A549 (cell line): ENCODE results near the gene SERPINE1. TPM values are rescaled to one million over a fixed set of nuclear protein-coding genes. Genes with fewer than 3 reads are reported as not detected.

Experiments
- ATAC-seq, 2 experiments: fragments of 200-7000 bp in 1 of 2; fragments of >200 bp in 1 of 2; cut with Nextera tagmentation in 1 of 2; cut with Tn5 transposase in 1 of 2; 3 replicates each; pipeline versions ENCODE4 v1.8.0 to v1.9.1; 2018 to 2020; ENCODE audit warnings: mild to moderate bottlenecking in 1 of 2, moderate library complexity in 1 of 2
- CTCF ChIA-PET: fragments of 300-600 bp; sonication (Branson Sonifier 250); formaldehyde crosslinking; extraction: SDS; loops from one replicate; lab custom pipeline; 2021; ENCODE audit warnings: antibody characterized with exemption, inconsistent platforms; lab: Yijun Ruan, JAX
- POLR2A ChIA-PET: fragments of 350-600 bp; formaldehyde crosslinking; extraction: SDS; loops from one replicate; lab custom pipeline; 2021; ENCODE audit warnings: antibody characterized with exemption, inconsistent platforms; lab: Yijun Ruan, JAX
- DNase-seq, 2 experiments: peaks; one replicate each; pipeline versions ENCODE4 v3.0.0 to v3.0.0-alpha.2; 2011 to 2016; ENCODE audit warnings: low read depth in 1 of 2, low spot score in 1 of 2
- FAIRE-seq: peaks from 2 replicates; lab custom pipeline; 2011; peaks lifted over from hg19 to GRCh38; lab: Jason Lieb, UNC
- H3K27ac ChIP-seq, 2 experiments: fragments of >200 bp; sonication (Bioruptor Twin); formaldehyde crosslinking; 3 replicates each; pipeline ENCODE4 v1.5.1; 2016 to 2017
- H3K4me1 ChIP-seq: fragments of >200 bp; sonication (Bioruptor Twin); formaldehyde crosslinking; 3 replicates; pipeline ENCODE4 v1.6.1; 2016
- H3K4me2 ChIP-seq: fragments of >200 bp; sonication (Bioruptor Twin); formaldehyde crosslinking; 3 replicates; pipeline ENCODE4 v1.6.1; 2016
- H3K4me3 ChIP-seq: fragments of >200 bp; sonication (Bioruptor Twin); formaldehyde crosslinking; 3 replicates; pipeline ENCODE4 v1.5.1; 2016
- H3K9me3 ChIP-seq: fragments of >200 bp; sonication (Bioruptor Twin); formaldehyde crosslinking; 3 replicates; pipeline ENCODE4 v1.6.1; 2016
- CBX2 ChIP-seq: fragments of 200-600 bp; sonication (generic); IDR thresholded peaks from 2 replicates; pipeline ENCODE4 v1.6.1; 2016; ENCODE audit warnings: low read depth, mild to moderate bottlenecking, borderline replicate concordance
- CEBPB ChIP-seq, 2 experiments: fragments of >200 bp in 1 of 2; sonication (Bioruptor Twin) in 1 of 2; formaldehyde crosslinking in 1 of 2; IDR thresholded peaks; 2 replicates each; pipeline ENCODE4 v1.6.1; 2012 to 2016
- CHD4 ChIP-seq: fragments of 200-600 bp; sonication (generic); IDR thresholded peaks from 2 replicates; pipeline ENCODE4 v1.6.1; 2016; ENCODE audit warnings: antibody characterized with exemption, mild to moderate bottlenecking, borderline replicate concordance
- E2F6 ChIP-seq: IDR thresholded peaks from 2 replicates; pipeline ENCODE4 v1.6.1; 2012; ENCODE audit warnings: low read depth, borderline replicate concordance
- EHF ChIP-seq: fragments of 250-450 bp; sonication (Bioruptor Pico); IDR thresholded peaks from 2 replicates; pipeline ENCODE4 v1.5.0; 2020; ENCODE audit warnings: mild to moderate bottlenecking
- ELK1 ChIP-seq: fragments of 150-350 bp; IDR thresholded peaks from 2 replicates; pipeline ENCODE4 v1.6.1; 2014; ENCODE audit warnings: low read depth, mild to moderate bottlenecking, low read length
- FOSL2 ChIP-seq, 2 experiments: fragments of 450-650 bp in 1 of 2; fragments of >200 bp in 1 of 2; sonication (Bioruptor Twin) in 1 of 2; formaldehyde crosslinking; IDR thresholded peaks; 2 replicates each; pipeline versions ENCODE4 v1.5.0 to v1.6.1; 2016 to 2020; ENCODE audit warnings: mild to moderate bottlenecking in 1 of 2, moderate library complexity in 1 of 2
- HDAC2 ChIP-seq: fragments of 200-600 bp; sonication (generic); IDR thresholded peaks from 2 replicates; pipeline ENCODE4 v1.6.1; 2016
- HMGXB4 ChIP-seq: fragments of 250-450 bp; sonication (Bioruptor Pico); IDR thresholded peaks from 2 replicates; pipeline ENCODE4 v1.5.0; 2021; ENCODE audit warnings: mild to moderate bottlenecking, moderate library complexity, borderline replicate concordance
- HOXA7 ChIP-seq: fragments of 250-450 bp; sonication (Bioruptor Pico); IDR thresholded peaks from 2 replicates; pipeline ENCODE4 v1.5.0; 2020; ENCODE audit warnings: mild to moderate bottlenecking, moderate library complexity
- JUNB ChIP-seq: fragments of >200 bp; sonication (Bioruptor Twin); formaldehyde crosslinking; IDR thresholded peaks from 2 replicates; pipeline ENCODE4 v1.6.1; 2016
- KDM1A ChIP-seq: fragments of 200-600 bp; sonication (generic); IDR thresholded peaks from 2 replicates; pipeline ENCODE4 v1.6.1; 2016; ENCODE audit warnings: low read depth, mild to moderate bottlenecking
- MAFK ChIP-seq: fragments of 450-650 bp; IDR thresholded peaks from 2 replicates; pipeline ENCODE4 v1.6.1; 2014; ENCODE audit not compliant: partially characterized antibody
- MAX ChIP-seq: IDR thresholded peaks from 2 replicates; pipeline ENCODE4 v1.6.1; 2012
- MAZ ChIP-seq: fragments of 150-350 bp; IDR thresholded peaks from 2 replicates; pipeline ENCODE4 v1.6.1; 2014; ENCODE audit warnings: antibody characterized with exemption, low read depth, low read length, borderline replicate concordance
- RAD21 ChIP-seq, 2 experiments: fragments of >200 bp in 1 of 2; sonication (Bioruptor Twin) in 1 of 2; formaldehyde crosslinking in 1 of 2; IDR thresholded peaks in 1 of 2; conservative IDR thresholded peaks in 1 of 2; 2 replicates in 1 of 2; 3 replicates in 1 of 2; pipeline ENCODE4 v1.6.1; 2012 to 2018; ENCODE audit warnings: inconsistent platforms in 1 of 2
- RARB ChIP-seq: fragments of 250-450 bp; sonication (Bioruptor Pico); IDR thresholded peaks from 2 replicates; pipeline ENCODE4 v1.8.0; 2021; ENCODE audit warnings: mild to moderate bottlenecking, moderate library complexity
- RNF2 ChIP-seq: fragments of 200-600 bp; sonication (generic); IDR thresholded peaks from 2 replicates; pipeline ENCODE4 v1.6.1; 2016; ENCODE audit warnings: low read depth, mild to moderate bottlenecking, antibody characterized with exemption, moderate library complexity, borderline replicate concordance
- SMC3 ChIP-seq: fragments of >200 bp; sonication (Bioruptor Twin); formaldehyde crosslinking; IDR thresholded peaks from 3 replicates; pipeline ENCODE4 v1.6.1; 2018; ENCODE audit warnings: inconsistent platforms
- SREBF2 ChIP-seq: fragments of 450-650 bp; IDR thresholded peaks from 2 replicates; pipeline ENCODE4 v1.6.1; 2014; ENCODE audit warnings: mild to moderate bottlenecking, moderate library complexity
- ZC3H11A ChIP-seq: fragments of 450-650 bp; IDR thresholded peaks from 2 replicates; pipeline ENCODE4 v1.6.1; 2014; ENCODE audit warnings: antibody characterized with exemption, mild to moderate bottlenecking
- WGBS: methylation state at CpG from one replicate; pipeline ENCODE4 v1.1.6; 2017; ENCODE audit errors: missing lambda C conversion rate; 5-methylcytosine and 5-hydroxymethylcytosine counted together
- polyA plus RNA-seq, 4 experiments: library from polyadenylated mRNA; depleted of rRNA in 3 of 4; stranded (reverse); fragments of >200 nt; fragmentation: RNase III in 1 of 4; extraction: RNeasy Plus Mini Kit Qiagen cat#74134 plus additional on column Dnase treatment in 1 of 4; gene quantifications; 2 replicates in 3 of 4; 3 replicates in 1 of 4; pipeline ENCODE4 v1.2.3, GENCODE V29; 2011 to 2017

Gene SERPINE1
- polyA plus RNA-seq, 2 of the 4 experiments (the other 2 are of a cell fraction) = 286 to 355 TPM

- H3K4me3 ChIP-seq = no peak overlapping the region
- peak overlapping the region in 1 of 2 experiments; percentile 7; a peak in 2 of 6 replicates for H3K27ac ChIP-seq
- peak in 1 of 2 experiments; percentile 68 for DNase-seq
- no peaks in the 10 kb centered on the region for H3K9me3 ChIP-seq
- peak; percentile 34 to 71 for ATAC-seq
- ChIA-PET POLR2A (interaction anchor here (0.8 kb wide), 1 partner anchor 32 kb away, joined by 4 read pairs; the partner anchor contains the start of genes PLOD3 and ZNHIT1), CTCF (interaction anchor here (1.0 to 4.8 kb wide), 6 partner anchors 7 to 106 kb away, joined by 4 to 38 read pairs (median 10); no protein-coding TSS in a partner anchor)
- TF ChIP-seq MAX (no peak), FOSL2 (IDR thresholded peaks at IDR 0.05) (no peak), FOSL2 (CRISPR knock-in tag; IDR thresholded peaks at IDR 0.05) (0 out of 2 replicates have a peak, but pooled peaks have one; percentile 48)
- peak overlapping the region; percentile 38; the same call in 1 of the 3 replicates for H3K4me2 ChIP-seq
- WGBS = 37% methylated on average over 5 of the region's 5 CpGs
- FAIRE-seq = no peak
- H3K4me1 ChIP-seq = peaks cover 20% of the 10 kb centered on the region
Measured at GRCh38 chr7:101185258-101185839, 58.4 kb downstream of the SERPINE1 start.

GRCh38 chr7:101186194-101186593, 59.3 kb downstream of the SERPINE1 start:
- POLR2A ChIA-PET = interaction anchor here (0.6 to 0.8 kb wide), 4 partner anchors 8 to 773 kb away, joined by 3 to 5 read pairs (median 5); partner anchors contain the start of gene SRRT
- DNase-seq = no peak
- peaks cover 19% of the 10 kb centered on the region for H3K4me1 ChIP-seq
- no peak for TF ChIP-seq JUNB
- no peak for TF ChIP-seq ZC3H11A
- TF ChIP-seq RAD21 (conservative IDR thresholded peaks at IDR 0.05 in 1 of 2, IDR thresholded peaks at IDR 0.05 in 1 of 2) = no peak
- no peak for TF ChIP-seq RARB (CRISPR knock-in tag)
- no peak for TF ChIP-seq MAX
- no peak for TF ChIP-seq RNF2
- no peak for TF ChIP-seq KDM1A
- TF ChIP-seq EHF (CRISPR knock-in tag) = no peak
- no peak for TF ChIP-seq MAFK
- no peak for TF ChIP-seq SREBF2
- TF ChIP-seq HDAC2 = no peak
- TF ChIP-seq E2F6 = no peak
- TF ChIP-seq SMC3 = no peak
- no peak for TF ChIP-seq MAZ
- TF ChIP-seq CHD4 = no peak
- no peak for TF ChIP-seq CBX2
- TF ChIP-seq, all 56 proteins: peak for 0
- FAIRE-seq (no peak), ATAC-seq (no peak)
- Histone ChIP-seq H3K9me3 (no peaks in the 10 kb centered on the region), H3K4me3 (no peak overlapping the region), H3K4me2 (no peak overlapping the region), H3K27ac (peak overlapping the region in 1 of 2 experiments; percentile 55; a peak in 3 of 6 replicates)
- 66% methylated on average over 6 of the region's 6 CpGs for WGBS
- CTCF ChIA-PET = interaction anchor here (4.3 to 4.8 kb wide), 2 partner anchors 15 to 43 kb away, joined by 27 to 38 read pairs; no protein-coding TSS in a partner anchor

- DNase-seq = no peak
- WGBS = 77% methylated on average over 4 of the region's 4 CpGs
Measured at GRCh38 chr7:101186844-101187428, 60.0 kb downstream of the SERPINE1 start.

More at GRCh38 chr7:101186844-101187428, 60.0 kb downstream of the SERPINE1 start:
- ATAC-seq = no peak
- no peak for FAIRE-seq
- no peaks in the 10 kb centered on the region for H3K9me3 ChIP-seq
- TF ChIP-seq HMGXB4 (CRISPR knock-in tag) (no peak), CEBPB (IDR thresholded peaks at IDR 0.05) (no peak), ELK1 (no peak), HOXA7 (CRISPR knock-in tag) (no peak)
- H3K27ac ChIP-seq = peak overlapping the region; percentile 11 to 55; a peak in 3 of 6 replicates
- POLR2A ChIA-PET = interaction anchor here (0.6 to 0.8 kb wide), 5 partner anchors 9 to 774 kb away, joined by 3 to 9 read pairs (median 5); partner anchors contain the start of gene SRRT
- peaks cover 19% of the 10 kb centered on the region for H3K4me1 ChIP-seq
- CTCF ChIA-PET = interaction anchor here (1.0 to 10.7 kb wide), 3 partner anchors 16 to 88 kb away, joined by 3 to 318 read pairs (median 6); no protein-coding TSS in a partner anchor
- H3K4me3 ChIP-seq = no peak overlapping the region
- peak overlapping the region; percentile 11; the same call in 1 of the 3 replicates for H3K4me2 ChIP-seq
